Activated CD8-positive, alpha-beta memory T cell treated with anti-CD3 and anti-CD28 coated beads for 24 hours (primary cell): Measurements from ENCODE around the gene ERMAP.

Source experiments
- DNase-seq: peaks from one replicate; pipeline ENCODE4 v3.0.0-alpha.2; 2020

ERMAP gene

GRCh38 chr1:42815941-42816584, 859 bp upstream of the ERMAP start:
- no peak for DNase-seq

GRCh38 chr1:42817440-42817767, 482 bp downstream of the ERMAP start:
- no peak for DNase-seq

- no peak for DNase-seq
Observed at GRCh38 chr1:42817976-42818375, 1.1 kb downstream of the ERMAP start.

- DNase-seq = no peak
Observed at GRCh38 chr1:42820813-42821212, 3.9 kb downstream of the ERMAP start.

GRCh38 chr1:42821690-42822089, 4.8 kb downstream of the ERMAP start:
- no peak for DNase-seq

GRCh38 chr1:42822800-42823392, 6.0 kb downstream of the ERMAP start:
- DNase-seq = no peak

GRCh38 chr1:42824481-42825035, 7.6 kb downstream of the ERMAP start:
- no peak for DNase-seq

DNA sequence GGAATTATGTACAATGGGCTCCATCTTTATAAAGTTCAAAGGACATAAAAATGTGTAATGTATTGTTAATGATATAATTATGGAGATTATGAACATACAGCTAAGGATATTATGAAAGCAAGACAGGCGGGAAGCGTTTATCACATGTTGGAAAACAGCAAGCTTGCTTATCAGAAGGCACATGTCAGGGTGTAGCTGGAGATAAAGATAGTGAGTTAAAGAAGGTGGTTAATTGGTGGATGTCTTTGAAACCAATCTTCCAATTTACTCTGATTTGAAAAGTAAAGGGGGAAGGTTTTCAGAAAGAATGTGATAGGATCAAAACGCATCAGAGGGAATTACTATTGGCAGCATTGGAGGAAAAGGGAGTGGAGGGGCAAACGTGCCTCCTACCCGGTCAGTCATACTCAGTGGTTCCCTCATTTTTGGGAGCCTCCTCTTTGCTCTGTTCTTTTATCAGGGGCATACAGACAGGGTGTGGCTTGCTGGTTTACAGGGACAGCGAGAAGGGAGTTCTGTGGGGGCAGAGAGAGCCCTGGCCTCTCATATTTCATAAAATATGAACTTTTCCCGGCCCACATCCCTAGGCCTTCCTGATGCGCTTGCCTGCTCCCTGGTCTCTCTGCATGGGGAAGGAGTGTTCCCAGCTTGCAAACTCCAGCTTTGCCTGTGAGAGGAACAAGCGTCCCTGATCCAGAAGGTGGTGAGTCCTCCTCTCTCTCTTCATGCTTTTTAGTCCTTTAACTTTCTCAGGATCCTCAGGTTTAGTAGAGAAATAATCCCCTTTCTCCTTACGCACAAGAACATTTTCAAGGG, 8.3 kb downstream of the ERMAP start:
- no peak for DNase-seq

DNA sequence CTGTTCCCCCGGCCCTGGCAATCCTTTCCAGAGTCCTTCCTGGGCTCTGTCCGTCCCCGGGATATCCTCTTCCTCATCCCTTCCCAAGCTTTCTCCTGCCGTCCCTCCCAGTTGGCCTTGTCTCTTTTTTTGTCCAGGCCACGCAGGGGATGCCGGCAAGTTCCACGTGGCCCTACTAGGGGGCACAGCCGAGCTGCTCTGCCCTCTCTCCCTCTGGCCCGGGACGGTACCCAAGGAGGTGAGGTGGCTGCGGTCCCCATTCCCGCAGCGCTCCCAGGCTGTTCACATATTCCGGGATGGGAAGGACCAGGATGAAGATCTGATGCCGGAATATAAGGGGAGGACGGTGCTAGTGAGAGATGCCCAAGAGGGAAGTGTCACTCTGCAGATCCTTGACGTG, 13.7 kb downstream of the ERMAP start:
- no peak for DNase-seq

GRCh38 chr1:42831273-42831672, 14.4 kb downstream of the ERMAP start:
- no peak for DNase-seq

GRCh38 chr1:42832641-42833240, 15.8 kb downstream of the ERMAP start:
- no peak for DNase-seq

- no peak for DNase-seq
Observed at GRCh38 chr1:42833981-42834380, 17.1 kb downstream of the ERMAP start.

GRCh38 chr1:42834803-42835202, 17.9 kb downstream of the ERMAP start:
- no peak for DNase-seq

GRCh38 chr1:42835422-42835821, 18.5 kb downstream of the ERMAP start:
- DNase-seq = no peak

GRCh38 chr1:42837709-42838108, 20.8 kb downstream of the ERMAP start:
- no peak for DNase-seq

GRCh38 chr1:42838482-42839190, 21.7 kb downstream of the ERMAP start:
- DNase-seq = no peak

- DNase-seq = no peak
Observed at GRCh38 chr1:42841010-42841409, 24.1 kb downstream of the ERMAP start.

DNA sequence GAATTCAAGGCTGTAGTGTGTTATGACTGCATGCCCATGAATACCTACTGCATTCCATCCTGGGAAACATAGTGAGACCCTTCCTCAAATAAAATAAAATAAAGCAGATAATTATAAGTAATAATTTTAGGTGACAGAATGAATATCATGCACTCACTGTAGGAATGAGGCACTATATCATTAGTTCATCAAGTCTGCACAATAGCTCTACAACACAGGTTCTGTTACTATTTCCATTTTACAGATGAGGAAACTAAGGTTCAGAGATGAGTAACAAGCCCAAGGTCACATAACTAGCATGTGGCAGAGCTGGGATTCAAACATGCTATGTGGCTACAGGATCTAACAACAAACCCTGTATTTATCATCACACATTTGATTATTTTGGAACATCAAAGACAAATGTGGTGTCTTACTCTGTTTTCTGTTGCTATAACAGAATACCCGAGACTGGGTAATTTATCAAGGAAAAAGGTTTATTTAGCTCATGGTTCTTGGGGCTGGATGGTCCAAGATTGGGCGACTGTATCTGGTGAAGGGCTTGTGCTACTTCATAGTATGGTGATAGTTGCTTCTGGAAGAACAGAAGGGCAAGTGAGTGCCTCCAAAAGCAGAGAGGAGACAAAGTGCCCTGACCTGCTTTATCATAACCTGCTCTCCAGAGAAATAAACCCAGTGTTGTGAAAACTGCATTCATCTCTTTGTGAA, 24.7 kb downstream of the ERMAP start:
- no peak for DNase-seq

GRCh38 chr1:42844592-42845140, 27.7 kb downstream of the ERMAP start:
- DNase-seq = no peak

GRCh38 chr1:42845193-42845592, 28.3 kb downstream of the ERMAP start:
- DNase-seq = no peak

DNA sequence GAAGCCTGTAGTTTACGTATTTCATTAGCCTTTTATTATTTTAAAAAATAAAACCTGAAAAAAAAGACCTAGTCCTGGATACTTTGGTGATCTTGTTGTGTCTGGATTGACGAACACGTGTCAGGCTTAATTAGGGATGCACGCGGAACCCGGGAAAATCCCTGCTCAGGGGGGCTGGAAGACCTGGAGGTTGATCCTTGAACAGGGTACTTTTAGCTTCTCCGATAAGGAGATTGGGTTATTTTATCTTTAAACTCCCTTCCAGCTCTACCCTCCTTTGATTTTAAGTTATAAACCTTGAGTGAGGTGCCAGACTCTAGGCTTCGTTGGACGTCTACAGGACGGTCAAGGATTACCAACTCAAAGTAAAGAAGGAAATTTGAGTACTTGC, 28.9 kb downstream of the ERMAP start:
- no peak for DNase-seq
